HL-60 (cell line): Measurements from ENCODE around the gene PTPRM.

Experiments used
- CTCF ChIP-seq: IDR thresholded peaks from one replicate; pipeline ENCODE4 v1.5.1; 2011; ENCODE audit warnings: low read length, control low read depth, inconsistent platforms; ENCODE audit not compliant: insufficient read depth
- REST ChIP-seq: IDR thresholded peaks from 2 replicates; pipeline ENCODE4 v1.6.1; 2012; ENCODE audit warnings: low read depth; ENCODE audit not compliant: insufficient replicate concordance

- no peak for TF ChIP-seq CTCF
- no peak for TF ChIP-seq REST
Observed at GRCh38 chr18:8065773-8066172, 498.7 kb downstream of the PTPRM start.
